Endothelial cell of umbilical vein (primary cell): ENCODE results near the gene JMJD6. TPM values are rescaled to one million over a fixed set of nuclear protein-coding genes. Genes with fewer than 3 reads are reported as not detected.

Source experiments
- BruUV-seq: library from RNA; stranded (reverse); fragments of 400-500 nt; replicated peaks from 2 replicates; lab custom pipeline; 2021; lab: Mats Ljungman, UMichigan
- CTCF ChIA-PET: fragments of 300-600, 350-600 bp; sonication (Branson Sonifier 250); formaldehyde crosslinking; loops from one replicate; lab custom pipeline; 2021; ENCODE audit warnings: antibody characterized with exemption, inconsistent platforms; lab: Charles Lee
- POLR2A ChIA-PET: fragments of 300-600, 350-600 bp; sonication (Branson Sonifier 250); formaldehyde crosslinking; loops from one replicate; lab custom pipeline; 2021; ENCODE audit warnings: antibody characterized with exemption, inconsistent platforms; lab: Charles Lee
- DNase-seq: peaks from one replicate; pipeline ENCODE4 v3.0.0-alpha.2; 2011; ENCODE audit warnings: low read depth, low spot score
- FAIRE-seq: peaks from 2 replicates; lab custom pipeline; 2011; peaks lifted over from hg19 to GRCh38; lab: Jason Lieb, UNC
- H2AFZ ChIP-seq: 2 replicates; pipeline ENCODE4 v1.6.0; 2012; ENCODE audit warnings: low read depth, low read length, control low read depth, inconsistent platforms
- H3K27ac ChIP-seq: 2 replicates; pipeline ENCODE4 v1.5.1; 2011; ENCODE audit warnings: low read depth, mild to moderate bottlenecking, control low read depth, low read length, moderate library complexity; ENCODE audit not compliant: insufficient read depth
- H3K27me3 ChIP-seq, 2 experiments: 2 replicates each; pipeline versions ENCODE4 v1.6.0 to v1.6.1; 2011; ENCODE audit warnings: low read length in 2 of 2, mixed read lengths in 1 of 2; ENCODE audit not compliant: control insufficient read depth in 2 of 2, insufficient read depth in 2 of 2
- H3K36me3 ChIP-seq, 2 experiments: 2 replicates in 1 of 2; 3 replicates in 1 of 2; pipeline ENCODE4 v1.5.1; 2011; ENCODE audit warnings: low read length in 2 of 2, mild to moderate bottlenecking in 1 of 2, moderate library complexity in 1 of 2; ENCODE audit not compliant: control insufficient read depth in 2 of 2, insufficient read depth in 2 of 2; ENCODE audit errors: extremely low read depth in 1 of 2
- H3K4me1 ChIP-seq: 3 replicates; pipeline ENCODE4 v1.5.1; 2011; ENCODE audit warnings: mild to moderate bottlenecking, low read length; ENCODE audit not compliant: control insufficient read depth, insufficient read depth; ENCODE audit errors: extremely low read depth
- H3K4me2 ChIP-seq: 2 replicates; pipeline ENCODE4 v1.6.1; 2011; ENCODE audit warnings: low read length, control low read depth, mixed read lengths; ENCODE audit not compliant: insufficient read depth
- H3K4me3 ChIP-seq, 3 experiments: fragments of 200-600 bp in 1 of 3; sonication (generic), shearing (Covaris generic) in 1 of 3; replicated peaks in 1 of 3; 2 replicates each; pipeline ENCODE4 v1.5.1; 2011 to 2016; ENCODE audit warnings: control low read depth in 3 of 3, low read length in 3 of 3, mild to moderate bottlenecking in 2 of 3, inconsistent platforms in 1 of 3, low read depth in 1 of 3, moderate library complexity in 1 of 3; ENCODE audit not compliant: insufficient read depth in 1 of 3
- H3K79me2 ChIP-seq: 2 replicates; pipeline ENCODE4 v1.6.0; 2012; ENCODE audit warnings: low read length, inconsistent platforms; ENCODE audit not compliant: control insufficient read depth, insufficient read depth
- H3K9ac ChIP-seq: replicated peaks from 2 replicates; pipeline ENCODE3; 2011; ENCODE audit warnings: low read length, control low read depth; ENCODE audit not compliant: insufficient read depth; ENCODE audit errors: extremely low read depth
- H3K9me1 ChIP-seq: replicated peaks from 3 replicates; pipeline ENCODE4 v1.6.0; 2011; ENCODE audit warnings: mild to moderate bottlenecking, low read length; ENCODE audit not compliant: control insufficient read depth, insufficient read depth; ENCODE audit errors: extremely low read depth
- H3K9me3 ChIP-seq: replicated peaks from 2 replicates; pipeline ENCODE4 v1.5.1; 2012; ENCODE audit warnings: low read length, inconsistent platforms; ENCODE audit not compliant: control insufficient read depth, insufficient read depth
- H4K20me1 ChIP-seq: replicated peaks from 2 replicates; pipeline ENCODE3; 2011; ENCODE audit warnings: mild to moderate bottlenecking, low read length; ENCODE audit not compliant: control insufficient read depth, insufficient read depth; ENCODE audit errors: extremely low read depth
- EZH2 ChIP-seq: IDR thresholded peaks from 2 replicates; pipeline ENCODE4 v1.6.1; 2012; ENCODE audit warnings: borderline replicate concordance, low read depth, mild to moderate bottlenecking, moderate library complexity, low read length, inconsistent platforms; ENCODE audit not compliant: severe bottlenecking
- FOS ChIP-seq: IDR thresholded peaks from 2 replicates; pipeline ENCODE4 v1.6.1; 2011; ENCODE audit warnings: mild to moderate bottlenecking, low read length, moderate library complexity, borderline replicate concordance; ENCODE audit not compliant: insufficient read depth
- GATA2 ChIP-seq: IDR thresholded peaks from 2 replicates; pipeline ENCODE4 v1.7.0; 2011; ENCODE audit warnings: low read depth, mild to moderate bottlenecking, moderate library complexity, mixed read lengths, low read length; ENCODE audit not compliant: insufficient read length, insufficient read depth
- JUN ChIP-seq: IDR thresholded peaks from 2 replicates; pipeline ENCODE4 v1.6.1; 2011; ENCODE audit warnings: borderline replicate concordance, low read depth; ENCODE audit not compliant: insufficient read length, insufficient read depth
- MYC ChIP-seq: IDR thresholded peaks from one replicate; pipeline ENCODE4 v1.6.1; 2011; ENCODE audit warnings: mild to moderate bottlenecking, low read depth, low read length
- POLR2A ChIP-seq: IDR thresholded peaks from 2 replicates; pipeline ENCODE4 v1.6.1; 2012; ENCODE audit warnings: low read depth, mild to moderate bottlenecking, control low read depth, low read length
- POLR2AphosphoS5 ChIP-seq: IDR thresholded peaks from 2 replicates; pipeline ENCODE4 v1.6.1; 2012; ENCODE audit warnings: low read depth, mild to moderate bottlenecking, control low read depth, low read length, moderate library complexity; ENCODE audit not compliant: insufficient read depth
- dilution Hi-C: fragments of 300-500 bp; cut with MboI; formaldehyde crosslinking; loops from one replicate; pipeline ENCODE4 v1.15.0; 2019; ENCODE audit warnings: low sequenced_read_pairs; ENCODE audit not compliant: extremely low pct_ligation_motif_present
- intact Hi-C: fragments of 100-400 bp; cut with micrococcal nuclease; formaldehyde crosslinking; loops from one replicate; pipeline ENCODE4 v1.10.0; 2022
- microRNA counts: library from miRNA; unstranded; fragments of <30 nt; microRNA quantifications from one replicate; lab custom pipeline; 2016
- microRNA-seq: library from miRNA; unstranded; fragments of <30 nt; microRNA quantifications from one replicate; pipeline ENCODE4 v1.2.0, GENCODE V29; 2021; ENCODE audit warnings: borderline number of aligned reads, borderline replicate concordance
- polyA plus RNA-seq, 4 experiments: library from polyadenylated mRNA; depleted of rRNA in 3 of 4; stranded (reverse) in 3 of 4; unstranded in 1 of 4; fragments of >200 nt; gene quantifications; 2 replicates each; pipeline versions ENCODE4 v1.2.1 to v1.2.3, GENCODE V29; 2011 to 2012; ENCODE audit warnings: missing spikeins in 1 of 4
- small RNA-seq: library from RNA; depleted of rRNA; stranded (forward); fragments of <200 nt; gene quantifications from one replicate; pipeline ENCODE3, GENCODE V24; 2012; ENCODE audit warnings: low replicate concordance, low read depth; ENCODE audit not compliant: insufficient read depth, insufficient read length
- total RNA-seq: library from RNA; stranded (reverse); gene quantifications from 2 replicates; pipeline ENCODE4 v1.2.3, GENCODE V29; 2021
- TF ChIP-seq, protein P1 (sequence below), 2 donors: IDR thresholded peaks; 1 replicate in 1 of 2; 2 replicates in 1 of 2; pipeline ENCODE4 v1.5.1; 2011; ENCODE audit warnings: low read length in 2 of 2, mild to moderate bottlenecking in 2 of 2, moderate library complexity in 2 of 2, control low read depth in 1 of 2, inconsistent platforms in 1 of 2, low read depth in 1 of 2; ENCODE audit not compliant: insufficient read depth in 1 of 2; ENCODE audit errors: extremely low read depth in 1 of 2
- TF ChIP-seq, protein P2 (sequence below): IDR thresholded peaks from 2 replicates; pipeline ENCODE4 v1.6.1; 2011; ENCODE audit not compliant: insufficient read depth, insufficient read length

JMJD6 gene
- total and polyA plus RNA-seq, 2 donors (not counting 3 experiments of a cell fraction or from before 2014, with no cell fraction given) = 19.8 to 36.6 TPM

DNA sequence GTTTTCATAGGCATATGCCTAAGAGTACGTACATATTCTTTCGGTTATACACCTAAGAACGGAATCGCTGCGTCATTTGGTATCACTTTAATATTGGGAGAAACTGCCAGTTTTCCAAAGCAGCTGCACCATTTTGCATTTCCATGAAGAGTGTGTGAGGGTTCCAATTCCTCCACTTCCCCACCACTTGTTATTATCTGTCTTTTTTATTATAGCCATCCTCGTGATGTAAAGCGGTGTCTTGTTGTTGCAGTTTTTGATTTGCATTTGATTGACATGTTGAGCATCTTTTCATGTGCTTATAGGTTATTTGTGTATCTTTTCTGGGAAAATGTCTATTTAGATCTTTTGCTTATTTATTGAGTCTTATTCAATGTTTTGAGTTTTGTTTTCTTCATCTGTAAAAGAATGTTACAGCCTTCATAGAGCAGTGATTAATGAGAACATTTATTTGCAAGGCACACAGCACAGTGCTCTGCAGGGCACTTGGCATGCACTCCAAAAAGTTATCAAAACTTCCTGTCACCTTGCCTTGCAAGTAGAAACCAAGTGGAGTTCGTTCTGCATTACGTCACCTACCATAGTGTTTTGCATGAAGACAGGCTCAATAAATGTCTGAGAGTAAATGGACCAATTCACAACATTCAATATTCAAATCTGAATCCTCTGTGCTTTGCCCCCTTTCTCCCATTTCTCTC, 56.2 kb downstream of the JMJD6 start:
- intact Hi-C loops (no loop called here), dilution Hi-C loops (no loop called here)
- ChIA-PET CTCF (interaction anchor here (2.6 kb wide), 1 partner anchor 12 kb away, joined by 30 read pairs; no protein-coding TSS in a partner anchor), POLR2A (interaction anchor here (0.5 kb wide), 1 partner anchor 480 kb away, joined by 5 read pairs; no protein-coding TSS in a partner anchor)
- Histone ChIP-seq H4K20me1 (no peaks in the 10 kb centered on the region), H3K4me3 (no peak overlapping the region), H2AFZ (no peak overlapping the region), H3K36me3 (no peaks in the 10 kb centered on the region), H3K27me3 (peaks cover 0 to 6% of the 10 kb centered on the region in 2 experiments), H3K4me1 (peaks cover 11% of the 10 kb centered on the region), H3K9me1 (no peaks in the 10 kb centered on the region), H3K27ac (no peak overlapping the region), H3K79me2 (no peaks in the 10 kb centered on the region), H3K4me2 (no peak overlapping the region), H3K9me3 (no peaks in the 10 kb centered on the region), H3K9ac (no peak overlapping the region)
- DNase-seq (peak; percentile 25), FAIRE-seq (peak; percentile 48)
- TF ChIP-seq MYC (no peak), POLR2AphosphoS5 (no peak), FOS (no peak), EZH2 (no peak), GATA2 (no peak), JUN (no peak), POLR2A (no peak)
- TF ChIP-seq, protein P1, sequence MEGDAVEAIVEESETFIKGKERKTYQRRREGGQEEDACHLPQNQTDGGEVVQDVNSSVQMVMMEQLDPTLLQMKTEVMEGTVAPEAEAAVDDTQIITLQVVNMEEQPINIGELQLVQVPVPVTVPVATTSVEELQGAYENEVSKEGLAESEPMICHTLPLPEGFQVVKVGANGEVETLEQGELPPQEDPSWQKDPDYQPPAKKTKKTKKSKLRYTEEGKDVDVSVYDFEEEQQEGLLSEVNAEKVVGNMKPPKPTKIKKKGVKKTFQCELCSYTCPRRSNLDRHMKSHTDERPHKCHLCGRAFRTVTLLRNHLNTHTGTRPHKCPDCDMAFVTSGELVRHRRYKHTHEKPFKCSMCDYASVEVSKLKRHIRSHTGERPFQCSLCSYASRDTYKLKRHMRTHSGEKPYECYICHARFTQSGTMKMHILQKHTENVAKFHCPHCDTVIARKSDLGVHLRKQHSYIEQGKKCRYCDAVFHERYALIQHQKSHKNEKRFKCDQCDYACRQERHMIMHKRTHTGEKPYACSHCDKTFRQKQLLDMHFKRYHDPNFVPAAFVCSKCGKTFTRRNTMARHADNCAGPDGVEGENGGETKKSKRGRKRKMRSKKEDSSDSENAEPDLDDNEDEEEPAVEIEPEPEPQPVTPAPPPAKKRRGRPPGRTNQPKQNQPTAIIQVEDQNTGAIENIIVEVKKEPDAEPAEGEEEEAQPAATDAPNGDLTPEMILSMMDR (IDR thresholded peaks at IDR 0.05; ENCODE audit: extremely low read depth in 1 of 2, insufficient read depth in 1 of 2, low read depth in 1 of 2, low read length in 2 of 2) = no peak
- TF ChIP-seq, protein P2, sequence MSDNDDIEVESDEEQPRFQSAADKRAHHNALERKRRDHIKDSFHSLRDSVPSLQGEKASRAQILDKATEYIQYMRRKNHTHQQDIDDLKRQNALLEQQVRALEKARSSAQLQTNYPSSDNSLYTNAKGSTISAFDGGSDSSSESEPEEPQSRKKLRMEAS = no peak
- BruUV-seq = no TSS peak

MicroRNAs within 50 kb of the gene (microRNA counts, 767-probe panel; counts per million panel counts)
- 723 counts per million, percentile 96 among the panel's probes with 10 or more counts for microRNA hsa-miR-636 (lab: Ali Mortazavi, UCI)

Small RNA genes within 50 kb of the gene (microRNA-seq; reads per million reads assigned to microRNA genes)
- gene MIR636 = not detected

Small RNA genes within 50 kb of the gene (small RNA-seq; reads per million reads assigned to genes)
- gene AC005837.3 (not detected), gene RF02271 (not detected), gene RNU6-97P (2.2 reads per million, percentile 4 among the genes with 10 or more reads in this experiment), gene RNY4P36 (not detected)

Other genes with a start within 250 kb of the JMJD6 start
- gene RHBDF2, start 225.2 kb downstream of the JMJD6 start, total RNA-seq = 38.5 and 42.6 TPM in 2 replicates
- 25.5 and 35.0 TPM in 2 replicates for gene RHBDF2, start 225.2 kb downstream of the JMJD6 start, polyA plus RNA-seq
- 0.42 and 0.91 TPM in 2 replicates for gene CYGB, start 188.9 kb downstream of the JMJD6 start, total RNA-seq
- 0.22 and 0.51 TPM in 2 replicates for gene CYGB, start 188.9 kb downstream of the JMJD6 start, polyA plus RNA-seq
- not detected in 2 replicates for gene PRCD, start 186.6 kb downstream of the JMJD6 start, total RNA-seq
- gene PRCD, start 186.6 kb downstream of the JMJD6 start, polyA plus RNA-seq = not detected in 2 replicates
- gene ST6GALNAC2, start 140.7 kb downstream of the JMJD6 start, total RNA-seq = 0.69 and 1.7 TPM in 2 replicates
- gene ST6GALNAC2, start 140.7 kb downstream of the JMJD6 start, polyA plus RNA-seq = 0.59 and 0.76 TPM in 2 replicates
- gene ST6GALNAC1, start 82.8 kb downstream of the JMJD6 start, total RNA-seq = 0.55 TPM in 1 of 2 replicates, not detected in the other
- gene ST6GALNAC1, start 82.8 kb downstream of the JMJD6 start, polyA plus RNA-seq = 0.19 and 0.25 TPM in 2 replicates
- 85.5 and 95.8 TPM in 2 replicates for gene MXRA7, start 15.6 kb downstream of the JMJD6 start, total RNA-seq
- 42.0 and 49.5 TPM in 2 replicates for gene MXRA7, start 15.6 kb downstream of the JMJD6 start, polyA plus RNA-seq
- gene METTL23, start 233 bp upstream of the JMJD6 start, total RNA-seq = 19.5 and 20.0 TPM in 2 replicates
- gene METTL23, start 233 bp upstream of the JMJD6 start, polyA plus RNA-seq = 28.9 and 33.4 TPM in 2 replicates
- 303 and 307 TPM in 2 replicates for gene SRSF2, start 10.7 kb upstream of the JMJD6 start, total RNA-seq
- gene SRSF2, start 10.7 kb upstream of the JMJD6 start, polyA plus RNA-seq = 283 and 380 TPM in 2 replicates
- gene MFSD11, start 11.5 kb upstream of the JMJD6 start, total RNA-seq = 27.1 and 35.2 TPM in 2 replicates
- gene MFSD11, start 11.5 kb upstream of the JMJD6 start, polyA plus RNA-seq = 23.5 and 24.7 TPM in 2 replicates
- gene MGAT5B, start 141.8 kb upstream of the JMJD6 start, total RNA-seq = 2.1 and 2.3 TPM in 2 replicates
- 1.7 and 1.9 TPM in 2 replicates for gene MGAT5B, start 141.8 kb upstream of the JMJD6 start, polyA plus RNA-seq